ENCODE measurements around the gene LRRC51.

LRRC51 gene, protein sequence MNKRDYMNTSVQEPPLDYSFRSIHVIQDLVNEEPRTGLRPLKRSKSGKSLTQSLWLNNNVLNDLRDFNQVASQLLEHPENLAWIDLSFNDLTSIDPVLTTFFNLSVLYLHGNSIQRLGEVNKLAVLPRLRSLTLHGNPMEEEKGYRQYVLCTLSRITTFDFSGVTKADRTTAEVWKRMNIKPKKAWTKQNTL

GRCh38 chr11:72080326-72081183, at the start of gene LRRC51, which contains the start of gene NUMA1:
Gene LRRC51, plus strand, starts transcription at chr11:72080850. Its CDS starts 8,234 bp downstream, at chr11:72089084.
Gene NUMA1, minus strand, starts transcription at chr11:72080542. Its CDS starts 44,599 bp downstream, at chr11:72035943.
- FAIRE-seq = peak; percentile 98
- DNase-seq (ENCODE audit: extremely low spot score, insufficient read length, low read depth) = peak; percentile 79

- no peak for FAIRE-seq
- no peak for DNase-seq (ENCODE audit: extremely low spot score, insufficient read length, low read depth)
Measured at GRCh38 chr11:72036687-72037086, 44.0 kb upstream of the LRRC51 start.

GRCh38 chr11:72037554-72038311, 42.9 kb upstream of the LRRC51 start:
- FAIRE-seq (no peak), DNase-seq (ENCODE audit: extremely low spot score, insufficient read length, low read depth) (no peak)

DNA sequence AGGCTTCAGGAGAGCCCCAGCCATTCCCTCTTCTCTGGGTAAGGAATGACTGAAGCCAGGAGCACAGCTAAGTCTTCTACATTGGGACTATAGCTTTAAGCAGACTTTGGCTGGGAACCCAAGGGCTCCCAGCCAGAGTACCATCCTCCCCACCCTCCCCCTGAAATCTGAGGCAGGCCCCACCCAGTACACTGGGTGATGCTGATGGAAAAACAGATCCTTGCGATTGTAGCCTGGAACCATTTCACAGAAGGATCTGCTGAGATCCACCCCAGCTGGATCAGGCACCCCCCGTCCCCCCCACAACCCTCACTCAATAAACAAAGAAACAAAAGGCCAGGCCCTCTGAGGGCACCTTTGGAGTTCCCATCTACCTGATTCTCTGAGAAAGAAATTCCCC, 42.2 kb upstream of the LRRC51 start:
- DNase-seq (ENCODE audit: extremely low spot score, insufficient read length, low read depth) (no peak), FAIRE-seq (no peak)

- DNase-seq (ENCODE audit: extremely low spot score, insufficient read length, low read depth) (no peak), FAIRE-seq (no peak)
Measured at GRCh38 chr11:72039031-72039855, 41.4 kb upstream of the LRRC51 start.

- FAIRE-seq (no peak), DNase-seq (ENCODE audit: extremely low spot score, insufficient read length, low read depth) (no peak)
Measured at GRCh38 chr11:72039856-72040401, 40.7 kb upstream of the LRRC51 start.

- FAIRE-seq = peak; percentile 75
Measured at GRCh38 chr11:72040491-72041363, 39.9 kb upstream of the LRRC51 start.

DNA sequence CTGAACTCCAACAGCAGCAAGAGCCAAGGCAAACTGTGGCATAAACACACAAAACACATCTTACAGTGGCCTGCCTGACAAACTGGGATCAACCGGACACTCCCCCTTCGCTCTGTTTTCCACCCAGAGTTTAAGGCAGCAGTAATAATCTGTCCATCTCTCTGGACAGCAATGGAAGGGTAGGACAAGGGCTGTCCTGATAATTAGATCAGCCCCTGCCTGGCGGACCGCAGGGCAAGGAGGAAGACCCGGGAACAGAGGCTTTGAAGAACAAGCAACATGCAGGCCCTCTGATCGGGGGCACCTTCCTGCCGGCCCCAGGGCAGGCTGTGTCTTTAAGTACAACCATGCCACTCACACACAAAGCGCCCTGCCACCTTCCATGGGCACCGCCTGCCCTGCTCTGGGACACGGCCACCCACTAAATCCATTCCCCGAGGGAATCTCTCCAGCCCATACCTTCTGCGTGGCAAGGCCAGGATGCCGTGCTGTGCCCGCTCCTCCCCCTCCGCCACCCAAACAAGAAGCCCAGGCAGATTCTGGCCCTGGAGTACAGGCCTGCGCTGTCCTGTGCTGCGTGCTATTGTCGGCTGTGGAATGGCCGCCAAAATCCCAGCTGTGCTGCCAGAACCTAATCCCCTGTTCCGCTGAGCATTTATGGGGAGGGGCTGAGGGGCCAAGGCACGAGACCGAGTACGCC, 39.1 kb upstream of the LRRC51 start:
- FAIRE-seq = no peak

More at GRCh38 chr11:72040491-72041363, 39.9 kb upstream of the LRRC51 start:
- DNase-seq (ENCODE audit: extremely low spot score, insufficient read length, low read depth) = peak; percentile 48

DNA sequence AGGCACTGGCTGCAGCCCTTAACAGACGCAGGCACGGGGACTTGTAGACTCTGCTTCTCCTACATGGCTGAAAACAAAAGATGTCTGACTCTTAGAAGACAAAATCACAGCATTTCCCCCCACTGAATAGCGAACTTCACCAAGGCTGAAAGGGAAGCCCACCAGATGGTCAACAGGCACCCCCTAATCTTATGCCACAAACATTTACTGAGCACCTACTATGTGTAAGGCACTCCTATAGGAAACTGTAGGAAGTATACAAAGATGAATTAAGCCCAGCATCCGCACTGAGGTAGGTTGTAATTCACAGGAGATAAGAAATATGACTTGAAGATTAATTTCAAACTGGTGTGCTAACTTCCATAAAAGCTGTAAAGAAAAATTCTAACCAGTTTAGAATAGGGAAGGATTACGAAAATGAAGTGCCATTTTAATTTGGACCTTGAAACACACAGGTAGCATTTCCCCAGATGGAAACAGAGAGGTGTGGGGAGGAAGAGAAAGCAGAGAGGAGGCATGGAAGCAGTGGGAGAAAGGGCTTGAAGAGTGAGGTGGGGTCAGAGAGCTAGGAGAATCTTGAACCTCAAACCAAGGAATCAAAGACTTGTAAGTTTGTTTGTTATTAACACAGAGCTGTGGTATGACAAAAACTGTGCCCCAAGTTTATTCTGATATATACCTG, 38.4 kb upstream of the LRRC51 start:
- FAIRE-seq (no peak), DNase-seq (ENCODE audit: extremely low spot score, insufficient read length, low read depth) (no peak)

More for the DNA sequence above, 39.1 kb upstream of the LRRC51 start:
- no peak for DNase-seq (ENCODE audit: extremely low spot score, insufficient read length, low read depth)

- FAIRE-seq (no peak), DNase-seq (ENCODE audit: extremely low spot score, insufficient read length, low read depth) (no peak)
Measured at GRCh38 chr11:72045849-72046248, 34.8 kb upstream of the LRRC51 start.

DNA sequence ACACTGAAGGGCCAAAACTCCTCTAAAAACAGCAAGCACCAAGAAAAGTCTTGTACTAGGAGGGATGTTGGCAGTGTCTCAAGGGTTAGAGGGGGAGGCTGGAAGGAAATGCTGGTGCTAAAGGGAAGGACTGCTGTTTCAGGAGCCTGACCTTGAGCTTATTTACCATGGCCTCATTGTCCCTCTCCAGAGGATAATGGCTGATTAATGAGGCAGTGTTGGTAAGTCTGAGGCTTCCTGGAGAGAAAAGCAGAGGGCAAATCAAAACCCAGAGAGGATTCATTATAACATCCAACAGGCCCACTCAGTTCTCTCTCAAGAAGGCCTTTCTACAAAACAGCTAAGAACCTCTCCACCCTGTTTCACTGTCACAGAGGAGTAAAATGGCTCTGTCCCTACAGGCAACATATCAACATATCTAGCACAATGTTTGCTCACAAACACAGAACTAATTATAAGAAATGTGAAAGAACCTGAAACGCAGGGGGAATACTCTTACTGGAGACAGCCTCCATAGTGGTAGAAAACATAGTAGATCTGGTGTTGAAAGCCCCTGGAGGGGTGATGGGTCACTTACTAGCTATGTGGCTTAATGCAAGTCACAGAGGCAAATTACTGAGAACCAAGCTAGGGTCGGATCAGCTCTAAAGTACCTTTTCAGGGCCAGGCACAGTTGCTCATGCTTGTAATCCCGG, 31.7 kb upstream of the LRRC51 start:
- FAIRE-seq (no peak), DNase-seq (ENCODE audit: extremely low spot score, insufficient read length, low read depth) (no peak)

GRCh38 chr11:72058416-72059034, 22.1 kb upstream of the LRRC51 start:
- DNase-seq (ENCODE audit: extremely low spot score, insufficient read length, low read depth) (no peak), FAIRE-seq (no peak)

- no peak for DNase-seq (ENCODE audit: extremely low spot score, insufficient read length, low read depth)
- FAIRE-seq = no peak
Measured at GRCh38 chr11:72061739-72062396, 18.8 kb upstream of the LRRC51 start.

DNA sequence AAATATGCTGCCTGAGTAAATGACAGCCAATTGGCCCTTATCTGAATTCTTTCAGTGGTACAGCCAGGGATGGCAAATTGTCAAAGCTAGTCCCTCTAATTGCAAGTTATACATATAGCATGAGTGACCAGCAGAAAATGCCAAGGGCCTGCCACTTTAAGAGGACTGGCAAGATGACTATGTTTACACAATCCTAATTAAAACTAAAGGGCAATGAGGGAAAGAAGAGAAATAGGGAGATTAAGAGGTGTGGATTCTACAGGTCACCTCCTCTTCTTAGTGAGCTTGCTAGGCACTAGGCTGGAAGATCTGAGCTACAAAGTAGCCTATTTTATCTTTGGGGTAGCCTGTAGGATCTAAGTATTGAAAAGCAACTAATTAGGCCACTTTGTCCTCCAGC, 13.8 kb upstream of the LRRC51 start:
- FAIRE-seq = no peak
- DNase-seq (ENCODE audit: extremely low spot score, insufficient read length, low read depth) = no peak

GRCh38 chr11:72067266-72067665, 13.4 kb upstream of the LRRC51 start:
- no peak for FAIRE-seq

DNA sequence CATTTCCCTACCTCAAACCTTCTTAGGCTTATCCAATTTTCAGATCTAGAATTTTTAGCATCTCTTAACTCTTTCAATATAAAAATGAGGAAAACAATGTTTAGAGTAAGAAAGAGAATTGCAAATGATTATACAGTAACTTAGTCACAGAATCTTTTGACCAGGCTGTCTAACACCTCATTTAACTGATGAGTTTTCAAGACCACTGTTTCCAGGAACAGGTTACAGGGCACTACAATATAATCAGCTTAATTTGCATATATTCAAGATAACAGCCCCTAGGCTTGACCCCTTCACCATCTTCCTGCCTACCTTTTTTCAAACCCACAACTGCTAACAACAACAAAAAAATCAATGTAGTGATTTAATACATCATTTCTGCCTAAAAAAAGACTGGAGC, 13.0 kb upstream of the LRRC51 start:
- no peak for DNase-seq (ENCODE audit: extremely low spot score, insufficient read length, low read depth)

More at GRCh38 chr11:72067266-72067665, 13.4 kb upstream of the LRRC51 start:
- no peak for DNase-seq (ENCODE audit: extremely low spot score, insufficient read length, low read depth)

More for the DNA sequence above, 13.0 kb upstream of the LRRC51 start:
- no peak for FAIRE-seq
